NCI-H2196 (cell line): ENCODE measurements around the gene SRMS.
"Not testable (repeated sequence)": the region's sequence is repeated elsewhere in the genome, so short reads cannot be mapped to it uniquely, and the experiment has no call there.

Experiments
- DNase-seq: peaks from one replicate; lab custom pipeline; 2025; ENCODE audit not compliant: unreplicated experiment; lab: John Stamatoyannopoulos, UW

The SRMS gene

DNA sequence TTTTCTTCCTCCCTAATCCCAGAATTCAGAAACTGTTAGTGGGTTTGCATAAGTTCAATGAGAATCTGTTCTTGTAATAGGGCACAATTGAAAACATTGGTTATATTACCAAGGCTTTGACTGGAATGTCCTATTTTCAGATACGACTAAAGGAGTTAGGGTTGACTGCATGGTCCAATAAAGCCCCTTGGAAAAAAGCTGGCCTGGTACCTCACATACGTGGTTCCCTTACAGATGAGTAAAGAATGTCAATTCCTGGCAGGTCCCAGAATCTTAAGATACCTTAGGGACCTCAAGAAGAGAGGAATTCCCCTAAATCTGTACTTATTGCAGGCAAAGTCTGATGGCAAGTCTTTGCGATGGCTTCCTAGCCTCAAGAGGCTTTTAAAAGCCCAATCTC is 22.4 kb downstream of the SRMS start:
- DNase-seq, result no peak

GRCh38 chr20:63522981-63523611 is 24.5 kb downstream of the SRMS start:
- DNase-seq, result no peak

- no peak for DNase-seq
Observed at GRCh38 chr20:63522091-63522868, 25.3 kb downstream of the SRMS start.

DNA sequence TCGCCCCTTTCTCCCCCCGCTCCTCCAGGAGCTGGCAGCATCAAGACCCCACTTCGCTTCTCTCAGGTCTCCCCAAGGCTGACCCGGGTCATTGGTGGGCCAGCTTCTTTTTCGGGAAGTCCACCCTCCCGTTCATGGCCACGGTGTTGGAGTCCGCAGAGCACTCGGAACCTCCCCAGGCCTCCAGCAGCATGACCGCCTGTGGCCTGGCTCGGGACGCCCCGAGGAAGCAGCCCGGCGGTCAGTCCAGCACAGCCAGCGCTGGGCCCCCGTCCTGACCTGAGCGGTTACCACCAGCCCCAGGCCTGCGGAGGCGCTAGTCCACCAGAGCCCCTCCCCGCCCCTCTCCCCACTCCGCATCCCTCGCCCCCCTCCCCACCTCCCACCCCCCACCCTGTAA is 25.9 kb downstream of the SRMS start:
- no peak for DNase-seq

- DNase-seq, result peak; percentile 77
Observed at GRCh38 chr20:63520934-63521601, 26.5 kb downstream of the SRMS start.

DNA sequence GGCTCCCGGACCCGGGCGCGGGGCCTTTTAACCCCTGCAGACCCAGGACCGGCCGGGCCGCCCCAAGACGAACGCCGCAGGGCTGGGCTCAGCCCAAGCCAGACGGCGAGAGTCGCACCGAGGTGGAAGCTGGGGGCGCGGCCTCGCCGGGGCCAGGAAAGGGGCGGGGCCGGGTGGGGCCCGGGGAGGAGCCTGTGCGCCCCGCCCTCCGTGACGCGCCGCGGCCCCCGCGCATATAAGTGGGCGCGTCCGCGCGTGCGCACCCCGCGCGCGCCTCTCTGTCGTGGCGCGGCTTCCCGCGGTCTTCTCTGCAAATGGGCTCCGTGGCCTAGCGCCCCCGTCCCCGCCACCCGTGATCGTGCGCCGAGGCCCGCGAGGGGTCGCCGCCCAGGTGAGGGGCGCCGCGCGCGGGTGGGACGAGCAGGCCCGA is 27.0 kb downstream of the SRMS start, which contains the start of gene PPDPF:
TSS of gene PPDPF (plus strand) at position 262 of the 430 bp plus-strand sequence. CDS start 544 bp downstream, outside the sequence.
- peak; percentile 81 for DNase-seq

DNA sequence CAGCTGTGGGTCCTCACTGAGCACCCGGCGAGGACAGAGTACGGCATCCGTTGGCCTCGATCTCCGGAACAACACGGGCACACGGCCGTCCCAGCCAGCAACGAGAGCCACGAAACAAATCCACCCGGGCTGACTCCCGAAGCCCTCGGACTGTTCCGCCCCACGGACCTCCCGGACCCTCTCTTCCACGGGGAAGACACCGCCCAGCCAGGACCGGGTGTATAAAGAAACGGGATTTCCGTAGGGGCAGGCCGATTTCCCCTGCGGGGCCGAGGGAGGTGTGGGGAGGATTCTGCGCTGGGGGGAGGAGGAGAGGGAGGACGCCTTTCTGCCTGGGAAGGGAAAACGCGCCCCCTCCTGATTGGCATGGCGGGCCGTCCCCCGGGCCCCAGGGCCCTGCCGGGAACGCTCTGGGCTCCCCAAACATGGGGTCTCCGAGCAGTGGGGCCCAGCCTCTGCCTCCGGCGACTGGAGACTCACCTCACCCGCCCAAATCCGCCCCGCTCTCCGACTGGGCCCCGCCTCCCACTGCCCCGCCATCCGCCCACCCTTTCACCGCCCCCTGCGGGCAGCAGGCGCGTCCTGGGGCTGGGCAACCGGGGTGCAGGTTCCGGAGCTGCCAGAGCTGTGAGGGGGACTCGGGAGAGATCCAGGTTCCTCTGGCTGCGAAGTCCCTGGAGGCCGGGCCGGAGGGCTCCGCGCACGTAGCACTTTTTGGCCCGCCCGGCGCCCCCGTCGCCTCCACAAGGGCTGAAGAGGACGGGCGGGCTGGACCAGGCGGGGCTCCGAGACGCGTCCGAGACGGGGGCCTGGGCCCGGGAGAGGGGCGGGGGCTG is 27.7 kb downstream of the SRMS start:
- peak; percentile 61 for DNase-seq

GRCh38 chr20:63518946-63519667 is 28.4 kb downstream of the SRMS start:
- no peak for DNase-seq

GRCh38 chr20:63518351-63518861 is 29.1 kb downstream of the SRMS start:
- no peak for DNase-seq

GRCh38 chr20:63517376-63518309 is 29.9 kb downstream of the SRMS start:
- DNase-seq, result no peak

- DNase-seq, result not testable (repeated sequence)
Observed at GRCh38 chr20:63514520-63514919, 33.0 kb downstream of the SRMS start.

DNA sequence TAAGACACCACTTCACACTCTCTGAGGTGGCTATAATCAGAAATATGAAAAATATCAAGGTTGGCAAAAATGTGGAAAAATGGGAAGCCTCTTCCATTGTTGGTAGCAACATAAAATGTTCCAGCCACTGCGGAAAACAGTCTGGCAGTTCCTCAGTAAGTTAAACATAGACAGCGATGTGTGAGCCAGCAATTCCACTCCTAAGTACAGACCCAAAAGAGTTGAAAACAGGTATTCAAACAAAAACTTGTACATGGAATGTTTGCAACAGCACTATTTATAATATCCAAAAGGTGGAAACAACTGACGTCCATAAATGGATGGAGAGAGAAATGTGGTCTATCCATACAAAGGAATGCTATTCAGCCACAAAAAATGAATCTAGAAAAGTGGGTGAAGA is 34.3 kb downstream of the SRMS start:
- DNase-seq, result no peak

GRCh38 chr20:63509088-63509564 is 38.4 kb downstream of the SRMS start:
- DNase-seq, result no peak

DNA sequence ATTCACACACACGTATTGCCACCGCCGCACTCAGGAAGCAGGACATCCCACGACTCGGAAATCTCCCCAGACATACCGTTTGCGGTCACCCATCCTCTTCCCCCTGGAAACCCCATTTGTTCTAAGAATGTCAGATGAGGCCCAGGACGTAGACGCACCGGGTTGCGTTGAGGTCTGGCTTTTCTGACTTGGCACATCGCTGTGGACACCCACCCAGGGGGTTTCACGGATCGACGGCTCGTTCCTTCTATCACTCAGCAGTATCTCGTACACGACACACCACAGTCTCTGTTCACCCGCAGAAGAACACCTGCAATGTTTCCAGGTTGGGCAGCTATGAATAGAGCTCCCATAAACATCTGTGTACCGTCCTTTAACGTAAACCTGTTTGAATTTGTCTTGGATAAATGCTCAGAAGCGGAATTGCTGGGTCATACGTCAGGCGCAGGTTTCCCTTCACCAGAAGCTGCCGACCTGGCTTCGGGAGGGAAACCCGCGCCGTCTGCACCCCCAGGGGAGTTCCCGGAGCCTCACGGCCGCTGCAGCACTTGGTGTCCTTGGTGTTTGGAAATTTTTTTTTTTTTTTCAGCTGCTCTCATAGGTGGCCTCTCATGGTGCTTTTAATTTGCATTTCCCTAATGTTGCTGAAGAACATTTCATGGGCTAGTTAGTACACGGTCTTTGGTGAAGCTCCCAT is 39.3 kb downstream of the SRMS start:
- no peak for DNase-seq

- no peak for DNase-seq
Observed at GRCh38 chr20:63507083-63507743, 40.3 kb downstream of the SRMS start.

DNA sequence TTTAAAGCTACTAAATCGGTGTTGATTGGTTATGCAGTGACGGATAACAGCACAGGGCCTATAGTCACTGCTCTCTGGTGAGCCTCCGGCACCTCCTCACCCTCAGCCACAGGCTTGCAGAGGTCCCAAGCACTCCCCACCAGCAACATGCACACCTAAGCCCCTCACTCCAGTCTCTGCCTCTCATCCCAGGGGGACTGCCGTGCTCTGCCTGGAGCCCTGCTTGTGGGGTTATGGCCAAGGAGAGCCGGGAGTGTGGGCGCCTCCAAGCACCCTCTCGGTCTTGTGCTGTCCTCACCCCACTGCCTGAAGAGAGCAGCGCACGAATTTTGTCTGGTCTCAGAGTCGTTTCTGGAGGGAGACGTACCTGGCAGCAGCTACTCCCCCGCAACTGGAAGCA is 41.8 kb downstream of the SRMS start:
- no peak for DNase-seq

- no peak for DNase-seq
Observed at GRCh38 chr20:63505281-63505680, 42.3 kb downstream of the SRMS start.

- DNase-seq, result no peak
Observed at GRCh38 chr20:63504642-63505041, 42.9 kb downstream of the SRMS start.
